Measurements from ENCODE around the gene LTF.

LTF gene

GRCh38 chr3:46468753-46469600 is 4.3 kb upstream of the LTF start:
- DNase-seq (ENCODE audit: low read depth), result no peak

GRCh38 chr3:46467562-46467961 is 2.9 kb upstream of the LTF start:
- DNase-seq (ENCODE audit: low read depth), result no peak

- DNase-seq (ENCODE audit: low read depth), result no peak
These were observed 2.2 kb upstream of the LTF start for GRCh38 chr3:46466871-46467403.

GRCh38 chr3:46466273-46466672 is 1.6 kb upstream of the LTF start:
- no peak for DNase-seq (ENCODE audit: low read depth)

GRCh38 chr3:46465196-46465520 is 453 bp upstream of the LTF start:
- no peak for DNase-seq (ENCODE audit: low read depth)

- DNase-seq (ENCODE audit: low read depth), result no peak
These were observed 850 bp downstream of the LTF start for GRCh38 chr3:46463868-46464241.

GRCh38 chr3:46463120-46463867 is 1.4 kb downstream of the LTF start:
- DNase-seq (ENCODE audit: low read depth), result no peak

GRCh38 chr3:46462511-46462910 is 2.2 kb downstream of the LTF start:
- no peak for DNase-seq (ENCODE audit: low read depth)

GRCh38 chr3:46462111-46462510 is 2.6 kb downstream of the LTF start:
- DNase-seq (ENCODE audit: low read depth), result no peak

- DNase-seq (ENCODE audit: low read depth), result no peak
These were observed 4.7 kb downstream of the LTF start for GRCh38 chr3:46460051-46460450.

GRCh38 chr3:46456118-46456517 is 8.6 kb downstream of the LTF start:
- no peak for DNase-seq (ENCODE audit: low read depth)

- DNase-seq (ENCODE audit: low read depth), result no peak
These were observed 9.2 kb downstream of the LTF start for GRCh38 chr3:46455231-46456115.

- DNase-seq (ENCODE audit: low read depth), result no peak
These were observed 10.1 kb downstream of the LTF start for GRCh38 chr3:46454606-46455005.

- no peak for DNase-seq (ENCODE audit: low read depth)
These were observed 10.5 kb downstream of the LTF start for GRCh38 chr3:46454209-46454595.

- no peak for DNase-seq (ENCODE audit: low read depth)
These were observed 11.0 kb downstream of the LTF start for GRCh38 chr3:46453526-46454208.

GRCh38 chr3:46449755-46450552 is 14.8 kb downstream of the LTF start:
- no peak for DNase-seq (ENCODE audit: low read depth)

- DNase-seq (ENCODE audit: low read depth), result no peak
These were observed 16.0 kb downstream of the LTF start for GRCh38 chr3:46448721-46449120.

- DNase-seq (ENCODE audit: low read depth), result no peak
These were observed 17.3 kb downstream of the LTF start for GRCh38 chr3:46447228-46447985.

- DNase-seq (ENCODE audit: low read depth), result peak; percentile 10
These were observed 21.9 kb downstream of the LTF start for GRCh38 chr3:46442576-46443530.
